Stimulated activated CD8-positive, alpha-beta memory T cell treated with anti-CD3 and anti-CD28 coated beads, Interleukin-15, amount 100 ng/mL, for 1 hour (primary cell): ENCODE measurements around the gene CKB.
A peak's percentile ranks its signal among the peaks of the same experiment; 100 is the strongest.

Source experiments
- DNase-seq: peaks from one replicate; pipeline ENCODE4 v3.0.0-alpha.2; 2020; ENCODE audit warnings: low read depth

The CKB gene

DNA sequence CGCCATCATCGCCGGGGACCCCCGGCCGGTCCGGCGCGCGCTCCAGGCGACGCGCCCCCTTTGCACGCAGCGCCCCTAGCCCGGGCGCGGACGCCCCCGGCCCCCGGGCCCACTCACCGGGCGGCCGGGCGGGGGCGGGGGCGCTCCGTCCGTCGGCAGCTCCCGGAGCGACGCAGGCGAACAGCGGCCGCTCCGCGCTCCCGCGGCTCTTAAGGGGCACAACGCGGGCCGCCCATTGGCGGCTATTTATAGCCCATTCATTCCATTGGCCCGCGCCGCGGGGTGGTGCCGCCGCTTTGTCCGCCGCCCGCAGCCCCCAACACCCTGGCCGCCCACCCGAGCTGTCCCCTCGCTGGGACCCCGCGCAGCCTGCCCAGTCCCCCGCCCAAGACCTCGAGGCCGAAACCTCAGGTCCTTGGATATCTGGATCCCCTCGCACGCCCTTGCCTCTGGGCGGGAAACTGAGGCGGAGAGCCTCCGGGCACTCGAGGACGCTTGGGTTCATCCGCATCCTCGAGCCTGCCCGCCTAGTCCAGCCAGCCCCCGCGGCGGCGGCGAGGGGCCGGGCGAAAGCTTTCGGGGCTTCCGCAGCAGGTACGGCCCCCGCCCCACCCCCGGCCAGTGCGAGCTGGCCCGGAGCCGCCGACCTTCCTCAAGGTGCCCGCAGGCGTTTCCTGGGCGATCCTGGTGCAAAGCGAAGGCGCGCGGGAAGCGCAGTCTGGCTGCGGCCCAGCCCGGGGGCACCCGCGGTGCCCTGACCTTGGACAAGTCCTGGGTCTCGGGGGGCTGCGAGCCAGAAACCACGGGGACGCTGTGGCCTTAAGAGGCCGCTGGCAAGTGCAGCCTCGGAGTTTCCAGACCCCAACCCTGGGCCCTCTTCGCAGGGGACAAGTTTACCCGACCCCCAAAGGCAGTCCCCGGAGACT, at the start of gene CKB:
Gene CKB (minus strand): TSS at position 182 of the 926 bp plus-strand sequence. CDS start 337 bp downstream, outside the sequence.
- no peak for DNase-seq

DNA sequence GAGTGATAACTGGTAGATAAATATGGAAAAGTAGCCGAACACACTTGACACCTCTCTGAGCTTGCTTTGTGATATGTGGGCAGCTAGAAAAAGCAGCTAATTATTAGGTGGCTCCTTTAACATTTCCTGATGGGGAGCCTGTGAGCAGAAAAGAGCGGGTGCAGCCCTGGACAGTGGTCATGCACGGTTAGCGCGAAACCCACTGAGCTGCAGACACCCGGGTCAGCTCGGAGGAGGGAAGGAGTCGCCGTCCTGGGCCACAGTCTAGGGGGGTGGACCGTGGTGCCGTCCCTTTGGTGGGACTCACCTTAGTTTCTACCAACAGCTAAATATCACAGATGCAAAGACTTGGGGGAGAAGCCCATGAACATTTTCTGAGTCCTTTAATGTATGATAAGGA, 46.8 kb upstream of the CKB start:
- no peak for DNase-seq

DNA sequence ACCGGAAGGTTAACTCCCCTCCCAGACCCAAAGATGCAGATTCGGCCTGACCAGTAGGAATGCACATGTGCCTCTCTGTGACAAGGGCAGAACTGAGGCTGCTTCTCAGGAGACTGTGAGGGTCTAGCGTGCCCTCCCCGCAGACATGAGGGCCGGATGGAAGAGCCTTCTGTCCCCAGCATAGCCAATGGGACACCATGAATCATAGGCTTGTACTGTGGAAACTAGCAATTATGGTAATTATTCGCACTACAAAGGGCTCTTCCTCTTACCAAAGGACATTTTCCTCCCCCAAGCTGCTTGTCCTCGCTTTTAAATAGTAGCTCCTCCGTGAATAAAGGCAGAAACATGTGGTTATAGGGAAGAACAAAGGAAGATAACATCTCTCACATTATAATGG, 46.3 kb upstream of the CKB start:
- no peak for DNase-seq

DNA sequence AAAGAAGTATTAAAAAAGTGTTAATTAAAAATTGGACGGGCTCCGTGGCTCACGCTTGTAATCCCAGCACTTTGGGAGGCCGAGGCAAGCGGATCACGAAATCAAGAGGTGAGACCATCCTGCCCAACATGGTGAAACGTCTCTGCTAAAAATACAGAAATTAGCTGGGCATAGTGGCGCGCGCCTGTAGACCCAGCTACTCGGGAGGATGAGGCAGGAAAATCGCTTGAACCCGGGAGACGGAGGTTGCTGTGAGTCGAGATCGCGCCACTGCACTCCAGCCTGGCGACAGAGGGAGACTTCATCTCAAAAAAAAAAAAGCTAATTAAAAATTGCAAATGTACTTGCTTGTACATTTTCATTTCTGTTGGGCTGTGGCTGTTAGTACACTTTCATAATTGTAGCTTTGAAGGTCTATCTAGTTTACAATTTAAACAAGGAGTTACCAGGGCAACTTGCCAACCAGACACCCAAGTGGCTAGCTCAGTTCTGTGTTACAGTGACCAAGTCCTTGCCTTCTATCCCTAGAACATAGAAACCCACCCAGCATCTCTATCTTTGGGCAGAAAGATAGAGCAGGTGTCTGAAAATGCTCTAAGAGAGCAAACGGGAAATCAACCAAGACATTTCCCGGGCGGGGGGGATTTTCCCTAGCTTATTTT, 41.3 kb upstream of the CKB start:
- DNase-seq: no peak

GRCh38 chr14:103563226-103563620, 40.6 kb upstream of the CKB start:
- no peak for DNase-seq

GRCh38 chr14:103562429-103563225, 40.0 kb upstream of the CKB start, which contains the start of the genes BAG5 and COA8:
TSS of gene BAG5 (minus strand) at chr14:103562657. CDS start at chr14:103561164, 1,493 bp downstream.
TSS of gene COA8 (plus strand) at chr14:103562960. CDS start at chr14:103563002, 42 bp downstream.
- peak; percentile 73 for DNase-seq

DNA sequence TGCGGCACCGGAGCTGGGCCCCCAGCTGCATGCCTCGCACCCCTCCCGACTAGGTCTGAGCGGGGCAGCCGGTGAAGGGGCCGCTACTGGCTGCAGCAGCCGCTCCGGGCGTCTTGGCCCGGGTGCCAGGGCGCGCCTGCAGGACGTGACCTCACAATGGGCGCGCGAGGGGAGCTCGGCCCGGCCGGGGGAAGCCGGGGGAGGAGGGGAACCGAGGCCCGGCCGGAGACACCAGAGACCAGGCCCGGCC, 39.5 kb upstream of the CKB start:
- DNase-seq: no peak

DNA sequence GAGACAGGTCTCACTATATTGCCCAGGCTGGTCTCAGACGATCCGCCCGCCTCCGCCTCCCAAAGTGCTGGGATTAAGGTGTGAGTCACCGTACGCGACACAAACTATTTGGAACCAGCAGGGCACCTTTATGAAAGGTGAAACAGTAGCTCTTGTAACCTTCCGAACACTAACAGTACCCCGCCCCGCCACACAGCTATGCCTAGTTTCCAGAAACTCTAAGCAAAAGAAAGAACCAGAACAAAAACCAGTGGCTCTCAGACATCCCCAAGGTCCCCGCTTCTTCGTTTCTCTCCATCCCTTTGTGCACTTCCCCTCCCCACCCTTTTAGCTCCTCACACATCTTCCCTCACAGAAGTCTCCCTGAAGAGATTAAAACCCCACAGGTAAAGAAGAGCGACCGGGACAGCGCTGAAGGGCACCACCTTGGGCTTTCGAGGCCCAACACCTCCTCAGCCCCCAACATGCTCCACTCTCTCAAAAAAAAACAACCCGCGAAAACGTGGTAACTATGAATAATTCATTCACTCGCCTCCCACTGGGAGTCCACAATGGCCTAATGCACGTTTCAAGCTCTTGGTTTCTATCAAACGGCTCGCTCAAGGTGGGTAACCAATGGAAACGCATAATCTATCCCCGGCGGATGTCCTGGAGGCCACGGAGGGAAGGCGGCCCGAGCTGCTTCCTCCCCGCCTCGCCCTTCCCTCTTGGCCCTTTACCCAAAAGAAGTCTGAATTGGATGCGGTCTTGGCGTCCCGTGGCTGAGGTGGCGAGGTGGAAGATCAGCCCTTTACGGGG, 39.0 kb upstream of the CKB start:
- DNase-seq: no peak

GRCh38 chr14:103560691-103561090, 38.1 kb upstream of the CKB start:
- DNase-seq: no peak

- DNase-seq: no peak
Observed at GRCh38 chr14:103559766-103560165, 37.1 kb upstream of the CKB start.

- DNase-seq: no peak
Observed at GRCh38 chr14:103558071-103558882, 35.6 kb upstream of the CKB start.

DNA sequence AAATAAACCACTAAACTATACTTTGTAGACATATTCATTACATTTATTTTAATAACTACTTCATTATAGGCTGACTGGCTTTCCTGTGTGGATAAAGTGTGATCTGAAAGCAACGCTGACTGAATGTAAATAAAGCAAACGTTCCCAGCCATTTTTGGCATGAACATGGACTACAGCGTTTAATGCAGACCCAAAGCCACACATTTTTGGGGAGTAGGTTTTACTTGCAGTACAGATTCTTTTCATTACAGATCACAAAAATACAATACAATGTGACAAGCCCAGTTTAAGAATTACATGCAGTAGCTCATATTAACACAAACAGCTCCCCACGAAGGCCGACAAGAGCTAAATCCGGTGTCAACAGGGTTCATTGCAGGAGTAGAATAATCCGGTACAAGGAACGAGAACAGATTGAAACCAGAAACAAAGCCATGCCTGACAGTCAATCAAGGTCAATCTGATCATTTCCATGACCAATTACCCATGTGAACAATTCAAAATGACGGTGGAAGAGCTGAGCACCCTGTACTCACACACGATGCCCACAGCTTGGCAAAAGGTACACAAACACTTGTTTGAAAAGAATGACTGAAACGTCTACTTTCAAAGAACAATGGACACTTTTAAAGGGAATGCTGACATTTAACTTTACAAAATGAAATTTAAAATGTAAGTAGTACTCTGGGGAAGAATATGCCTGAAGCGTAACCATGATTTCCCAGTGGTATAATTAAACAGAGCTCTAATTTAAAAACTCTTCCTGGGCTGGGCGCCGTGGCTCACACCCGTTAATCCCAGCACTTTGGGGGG, 34.5 kb upstream of the CKB start:
- no peak for DNase-seq

- no peak for DNase-seq
Observed at GRCh38 chr14:103555559-103556337, 33.1 kb upstream of the CKB start.

GRCh38 chr14:103552846-103553210, 30.2 kb upstream of the CKB start:
- DNase-seq: no peak

DNA sequence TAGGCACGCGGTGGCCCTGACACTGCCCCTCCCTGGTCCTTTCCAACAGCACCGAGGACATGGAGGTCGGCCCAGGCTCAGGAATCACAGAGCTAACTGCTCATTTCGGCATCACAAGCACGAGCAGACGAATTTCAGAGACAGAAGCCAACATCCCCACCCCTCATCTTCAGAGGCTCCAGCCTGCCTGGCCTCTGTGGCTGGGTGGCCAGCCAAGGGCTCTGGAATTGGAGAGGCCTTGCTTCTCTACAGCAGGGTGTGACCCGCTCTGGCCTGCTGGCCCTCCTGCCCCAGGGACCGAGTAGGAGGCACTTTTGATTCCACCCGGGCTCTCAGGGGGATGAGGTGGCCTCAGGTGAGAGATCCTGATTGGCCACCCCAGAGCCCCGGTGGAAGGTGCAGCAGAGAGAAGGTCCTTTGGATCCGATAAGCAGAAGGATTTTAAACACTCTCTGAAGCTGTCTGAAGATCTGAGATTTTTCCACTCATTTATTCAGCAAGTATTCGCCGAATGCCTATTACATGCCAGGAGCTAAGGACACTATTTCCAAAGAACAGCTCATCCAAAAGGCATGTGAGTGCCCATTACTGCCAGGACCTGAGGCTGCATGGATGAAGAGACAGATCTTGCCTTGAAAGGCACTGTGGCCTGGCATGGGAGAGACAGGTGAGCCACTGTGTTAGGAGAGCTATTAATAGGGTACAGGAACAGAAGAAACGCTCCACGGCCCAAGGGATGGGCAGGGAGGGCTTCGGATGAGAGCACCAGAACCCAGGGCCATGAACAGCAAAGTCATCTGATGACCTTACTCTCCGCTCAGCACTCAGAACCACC, 29.6 kb upstream of the CKB start:
- no peak for DNase-seq

DNA sequence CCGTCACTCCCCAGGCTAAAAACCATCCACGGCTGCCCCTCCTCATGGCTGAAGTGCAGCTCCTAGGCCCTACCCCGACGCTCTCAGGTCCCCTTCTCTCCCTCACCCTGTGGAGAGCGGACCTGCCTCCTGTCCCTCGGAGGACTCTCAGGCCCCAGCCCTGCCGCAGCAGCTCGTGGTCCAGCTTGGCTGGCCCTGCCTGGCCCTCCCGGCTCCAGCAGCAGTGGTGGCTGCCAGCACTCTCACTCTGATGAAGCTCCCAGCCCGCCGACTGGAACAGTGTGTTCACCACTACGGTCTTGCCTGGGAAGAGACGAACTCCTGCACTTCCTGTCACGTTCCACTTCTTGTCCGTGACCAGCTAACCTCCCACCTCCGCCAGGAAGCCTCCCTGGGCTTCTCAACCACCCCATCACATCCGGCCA, 28.7 kb upstream of the CKB start:
- no peak for DNase-seq

DNA sequence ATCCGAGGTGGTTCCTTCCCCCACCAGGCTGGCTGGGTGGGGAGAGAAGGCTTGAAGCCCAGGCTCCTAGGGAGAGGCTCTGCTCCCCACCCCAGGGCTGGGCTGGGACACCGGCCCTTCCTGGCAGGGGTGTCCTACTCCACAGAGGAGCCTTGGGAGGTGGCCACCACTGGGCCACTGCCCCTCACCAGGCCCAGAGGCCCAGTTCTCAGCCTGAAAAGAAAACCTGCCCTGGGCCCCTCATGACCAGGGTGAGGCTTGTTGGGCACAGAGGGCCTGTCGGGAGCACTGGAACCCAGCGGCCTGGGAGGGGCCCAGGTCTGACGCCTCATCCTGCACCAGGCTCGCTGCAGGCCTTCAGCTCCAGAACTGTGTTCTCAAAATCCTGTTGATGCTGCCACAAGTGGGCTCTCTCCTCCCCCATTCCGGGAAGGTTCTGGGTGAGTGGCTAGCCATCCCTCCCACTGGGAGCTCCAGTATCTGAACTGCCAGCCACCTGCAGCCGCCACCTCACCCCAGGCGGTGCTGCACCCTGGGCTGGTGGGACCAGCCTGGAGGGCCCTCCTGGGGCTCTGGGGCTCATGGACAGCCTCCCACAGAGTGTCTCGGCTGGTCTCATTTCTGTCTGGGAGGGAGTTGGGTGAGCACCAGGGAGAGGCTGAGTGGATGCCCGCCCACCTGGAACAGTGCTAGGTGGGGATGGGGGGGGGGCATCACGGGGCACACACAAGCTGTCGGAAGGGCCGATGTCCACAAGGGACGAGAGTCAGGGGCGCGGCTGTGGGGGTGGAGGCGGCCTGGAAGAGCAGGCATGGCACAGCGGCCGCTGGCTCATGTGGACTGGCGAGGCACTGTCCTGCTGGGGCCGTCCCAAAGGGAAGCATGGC, 28.1 kb upstream of the CKB start:
- no peak for DNase-seq
